H1 (cell line): ENCODE measurements around the gene KRT17.
"Not testable (repeated sequence)": the region's sequence is repeated elsewhere in the genome, so short reads cannot be mapped to it uniquely, and the experiment has no call there.

ENCODE experiments used
- CTBP2 ChIP-seq: IDR thresholded peaks from 2 replicates; pipeline ENCODE4 v1.7.0; 2011; ENCODE audit warnings: borderline replicate concordance, mild to moderate bottlenecking, moderate library complexity, mixed read lengths, low read length; ENCODE audit not compliant: insufficient read depth, insufficient read length
- CTCF ChIP-seq, 3 experiments: IDR thresholded peaks; 1 replicate in 2 of 3; 2 replicates in 1 of 3; pipeline versions ENCODE4 v1.5.1 to v1.6.1; 2011; ENCODE audit warnings: low read length in 3 of 3, mild to moderate bottlenecking in 3 of 3, inconsistent platforms in 2 of 3, low read depth in 1 of 3, moderate library complexity in 1 of 3; ENCODE audit not compliant: insufficient read depth in 1 of 3; ENCODE audit errors: control extremely low read depth in 1 of 3
- MAX ChIP-seq: IDR thresholded peaks from 2 replicates; pipeline ENCODE4 v1.6.1; 2012; ENCODE audit warnings: inconsistent platforms
- PHF8 ChIP-seq: fragments of 200-600 bp; sonication (generic); conservative IDR thresholded peaks from 2 replicates; pipeline ENCODE4 v1.7.1; 2012; ENCODE audit warnings: low read depth, mild to moderate bottlenecking, inconsistent platforms, low read length, moderate library complexity
- POLR2AphosphoS5 ChIP-seq: IDR thresholded peaks from 2 replicates; pipeline ENCODE4 v1.6.1; 2011; ENCODE audit warnings: low read depth, low read length
- SP4 ChIP-seq: IDR thresholded peaks from 2 replicates; pipeline ENCODE4 v1.6.1; 2012; ENCODE audit warnings: low read length, inconsistent platforms
- TAF1 ChIP-seq: IDR thresholded peaks from 2 replicates; pipeline ENCODE4 v1.6.1; 2011; ENCODE audit warnings: mild to moderate bottlenecking, low read depth, low read length
- YY1 ChIP-seq: IDR thresholded peaks from 2 replicates; pipeline ENCODE4 v1.6.1; 2011; ENCODE audit warnings: low read depth, mild to moderate bottlenecking, low read length
- TF ChIP-seq, protein P1 (sequence below): IDR thresholded peaks from 2 replicates; pipeline ENCODE4 v1.6.1; 2011; ENCODE audit warnings: low read depth, mild to moderate bottlenecking, low read length; ENCODE audit not compliant: insufficient read depth

- TF ChIP-seq, protein P1, sequence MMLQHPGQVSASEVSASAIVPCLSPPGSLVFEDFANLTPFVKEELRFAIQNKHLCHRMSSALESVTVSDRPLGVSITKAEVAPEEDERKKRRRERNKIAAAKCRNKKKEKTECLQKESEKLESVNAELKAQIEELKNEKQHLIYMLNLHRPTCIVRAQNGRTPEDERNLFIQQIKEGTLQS: not testable (repeated sequence)
- TF ChIP-seq CTBP2; CTCF (IDR thresholded peaks at IDR 0.05; ENCODE audit: control extremely low read depth in 1 of 3, insufficient read depth in 1 of 3, low read depth in 1 of 3, low read length in 3 of 3); TAF1; MAX; SP4; YY1; PHF8; POLR2AphosphoS5: not testable (repeated sequence)
Observed at GRCh38 chr17:41640596-41640995, 16.2 kb upstream of the KRT17 start.
